Stimulated activated CD4-positive, alpha-beta T cell treated with anti-CD3 and anti-CD28 coated beads, Interleukin-4, amount 100 ng/mL, for 4 hours (primary cell): ENCODE results near the gene SYT9.

Source experiments
- DNase-seq, 2 experiments: peaks; one replicate each; pipeline ENCODE4 v3.0.0-alpha.2; 2020

SYT9 gene

DNA sequence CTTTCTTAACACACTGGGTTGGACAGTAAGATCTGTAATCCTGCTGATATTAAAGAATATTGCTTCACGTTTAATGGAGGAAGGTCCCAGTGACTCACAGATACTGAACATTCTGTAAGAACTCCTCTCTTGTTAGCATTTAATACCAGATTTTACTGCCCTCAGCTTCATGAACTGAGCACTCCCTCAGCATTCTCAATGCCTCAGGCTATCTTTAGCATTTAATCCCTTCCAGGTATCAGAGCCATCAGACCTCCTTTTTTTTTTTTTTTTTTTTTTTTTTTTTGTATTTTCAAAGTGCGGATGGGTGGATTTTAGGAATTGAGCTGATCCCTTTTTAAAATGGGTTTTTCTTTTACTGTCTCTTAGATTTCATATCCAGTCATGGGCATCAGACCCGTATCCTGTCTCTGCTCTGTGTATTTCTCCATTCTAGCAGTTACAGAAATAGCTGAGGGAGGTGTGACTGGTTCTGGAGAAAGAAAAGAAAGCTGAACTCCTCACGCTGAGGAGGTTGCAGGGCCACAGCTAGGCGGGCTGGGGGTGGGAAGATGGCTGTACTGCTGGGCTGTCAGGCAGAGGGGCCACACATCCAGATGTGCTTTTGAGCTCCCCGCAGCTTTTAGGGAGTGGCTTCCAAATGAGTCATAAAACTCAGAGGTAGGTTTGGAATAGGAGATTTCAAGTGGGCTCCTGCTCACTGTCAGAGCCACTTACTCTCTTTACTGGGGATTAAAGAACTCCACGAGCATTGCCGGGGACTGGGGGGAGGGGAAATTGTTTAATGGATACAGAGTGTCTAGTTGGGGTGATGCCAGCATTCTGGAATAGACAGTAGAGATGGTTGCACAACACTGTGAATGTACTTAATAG lies 97.0 kb downstream of the SYT9 start:
- no peak for DNase-seq

- DNase-seq, result no peak
These were observed 99.5 kb downstream of the SYT9 start for GRCh38 chr11:7351228-7351627.

DNA sequence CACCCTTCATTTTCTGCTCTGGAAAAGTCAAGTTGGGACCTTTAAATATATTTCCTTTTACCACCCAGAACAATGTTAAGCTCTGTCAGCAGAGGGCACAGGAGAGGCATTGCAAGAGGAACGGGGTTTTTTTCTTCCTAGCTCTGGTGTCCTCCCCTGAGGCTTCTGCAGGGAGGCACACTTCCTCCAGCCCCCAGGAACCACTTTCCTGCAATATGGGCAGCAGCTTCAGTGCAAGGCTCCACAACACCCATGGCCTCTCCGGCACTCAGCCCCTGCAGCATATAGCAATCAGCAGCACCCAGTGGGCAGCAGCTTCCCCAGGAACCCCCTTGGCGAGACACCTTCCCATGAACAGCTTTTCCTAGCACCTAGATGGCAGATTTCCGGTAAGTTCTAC lies 101.4 kb downstream of the SYT9 start:
- DNase-seq, result no peak

DNA sequence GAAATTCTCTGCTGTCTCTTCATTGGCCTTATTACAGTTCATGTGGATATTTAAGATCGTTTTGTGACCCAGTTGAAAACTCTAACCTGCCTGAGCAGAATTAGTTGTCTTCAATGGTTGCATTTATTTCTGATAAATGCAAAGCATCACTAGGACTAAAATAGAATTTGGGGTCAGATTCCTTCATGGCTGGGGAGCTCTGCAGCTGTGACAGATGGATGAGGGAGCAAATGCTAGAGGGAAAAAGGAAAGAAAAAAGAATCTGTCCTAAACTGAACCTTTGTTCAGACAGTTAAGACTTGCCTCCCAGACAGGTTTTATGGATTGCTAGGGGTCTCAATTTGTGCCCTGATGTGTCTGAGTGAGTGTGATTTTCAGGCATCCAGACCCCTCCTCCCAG lies 113.0 kb downstream of the SYT9 start:
- DNase-seq, result no peak

DNA sequence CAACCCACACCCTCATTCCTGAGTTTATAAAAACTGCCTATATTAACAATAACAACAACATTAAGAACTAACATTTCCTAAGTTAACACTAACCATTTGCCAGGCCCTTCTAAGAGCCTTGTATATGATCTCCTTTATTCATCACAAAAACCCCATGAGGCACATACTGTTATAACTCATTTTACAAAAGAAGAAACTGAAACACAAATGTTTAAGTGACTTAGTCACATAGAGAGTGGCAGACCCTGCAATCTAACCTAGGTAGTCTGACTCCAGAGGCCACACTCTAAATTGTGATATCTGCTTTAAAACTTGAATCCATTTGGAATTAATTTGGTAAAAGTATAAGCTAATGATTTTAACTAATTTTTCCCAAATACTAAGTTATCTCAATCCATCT lies 116.1 kb downstream of the SYT9 start:
- DNase-seq, result no peak

- DNase-seq, result no peak
These were observed 124.7 kb downstream of the SYT9 start for GRCh38 chr11:7376386-7376785.

DNA sequence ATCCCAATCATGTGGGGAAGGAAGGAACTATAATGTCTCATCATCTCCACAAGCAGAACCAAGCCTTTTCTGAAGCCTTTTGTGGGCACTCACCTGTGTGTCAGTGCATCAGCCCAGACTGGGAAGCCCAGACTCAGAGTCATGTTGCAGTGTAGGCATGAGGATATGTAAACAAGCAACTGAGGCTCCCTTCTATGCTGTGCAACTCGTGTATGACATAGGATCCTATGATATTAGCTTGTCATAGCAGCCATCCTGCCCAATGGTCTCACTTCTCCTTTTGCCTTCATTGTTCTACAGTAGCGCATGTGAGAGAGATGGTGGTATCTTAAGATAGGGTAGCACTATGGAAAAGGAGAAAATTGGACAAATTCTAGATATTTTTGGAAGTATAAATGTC lies 130.2 kb downstream of the SYT9 start:
- no peak for DNase-seq

DNA sequence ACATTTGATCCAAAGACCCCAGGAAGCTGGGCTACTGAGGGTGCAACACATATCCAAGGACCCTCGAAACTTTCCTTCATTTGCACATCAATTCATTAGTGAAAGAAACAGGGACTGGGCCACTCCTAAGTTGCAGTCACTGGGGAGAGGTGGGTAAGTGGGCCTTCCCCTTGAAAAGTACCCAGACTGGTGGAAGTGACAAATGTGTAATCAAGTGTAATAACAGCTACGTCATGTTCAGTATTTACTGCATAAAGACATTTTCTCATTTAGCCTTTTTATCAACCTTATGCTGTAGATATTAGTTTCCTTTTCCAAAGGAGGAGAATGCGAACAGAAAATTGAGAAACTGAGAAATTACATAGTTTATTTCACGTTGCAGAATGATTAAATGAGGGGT lies 131.7 kb downstream of the SYT9 start:
- DNase-seq, result no peak

DNA sequence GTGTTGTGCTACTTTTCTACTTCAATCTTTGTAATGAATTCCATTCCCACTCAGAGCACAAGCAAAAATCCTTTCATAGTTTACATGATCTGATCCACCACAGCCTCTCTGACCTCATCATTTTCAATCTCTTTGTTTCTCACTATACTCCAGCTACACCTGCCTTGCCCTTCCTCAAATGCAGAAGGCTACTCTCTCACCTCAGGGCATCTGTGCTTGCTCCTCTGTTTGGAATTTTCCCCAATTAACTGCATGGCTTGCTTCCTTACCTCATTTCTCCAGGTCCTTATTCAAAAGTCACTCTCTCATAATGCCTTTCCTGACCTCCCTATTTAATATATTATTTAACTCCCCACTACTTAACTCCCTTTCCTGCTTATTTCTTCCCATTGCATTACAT lies 133.0 kb downstream of the SYT9 start:
- no peak for DNase-seq

GRCh38 chr11:7385532-7385931 lies 133.8 kb downstream of the SYT9 start:
- no peak for DNase-seq

DNA sequence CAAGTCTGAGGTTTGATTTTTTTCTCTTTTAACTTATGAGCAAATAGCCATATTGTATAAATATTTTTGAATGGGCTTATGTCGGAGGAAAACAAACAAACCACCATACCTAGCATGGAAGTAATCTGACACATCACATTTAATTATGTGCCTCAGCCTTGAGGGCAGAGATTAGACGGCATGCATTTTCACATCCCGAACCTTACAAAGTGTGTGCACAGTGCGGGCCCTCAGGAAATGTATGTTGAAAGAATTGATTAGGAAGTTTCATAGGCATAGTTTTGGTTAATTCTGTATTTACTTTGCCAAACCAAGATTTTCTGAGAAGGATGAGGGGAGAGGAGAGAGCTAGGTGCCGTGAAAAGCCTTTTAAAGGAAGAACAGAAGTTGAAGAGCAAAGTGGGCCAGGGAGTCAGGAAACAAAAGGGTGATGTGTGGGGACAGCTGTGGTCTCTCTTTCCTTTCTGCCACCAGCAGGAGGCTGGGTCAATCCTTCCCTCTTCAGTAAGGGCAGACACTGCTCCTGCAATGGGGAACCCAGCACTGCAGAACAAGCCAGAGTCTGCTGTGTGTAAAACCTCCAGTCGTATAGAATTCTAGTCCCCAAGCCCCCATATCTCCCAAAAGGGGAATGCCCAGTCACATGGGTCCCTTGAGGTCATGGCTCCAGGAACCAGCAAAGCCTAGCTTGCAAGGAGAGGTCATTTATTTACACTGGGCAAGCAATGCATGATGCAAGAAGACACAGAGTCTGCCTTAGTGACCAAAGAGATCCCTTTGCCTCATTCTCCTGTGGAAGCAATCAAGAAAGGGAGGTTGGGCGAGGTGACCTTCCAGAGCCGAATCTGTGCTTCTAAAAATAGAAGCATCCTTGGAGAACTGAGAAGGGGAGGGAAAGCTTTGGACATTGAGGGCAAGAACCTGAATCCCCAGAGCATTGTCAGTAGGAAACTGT lies 162.5 kb downstream of the SYT9 start:
- DNase-seq, result no peak

GRCh38 chr11:7414973-7415817 lies 163.5 kb downstream of the SYT9 start:
- no peak for DNase-seq

DNA sequence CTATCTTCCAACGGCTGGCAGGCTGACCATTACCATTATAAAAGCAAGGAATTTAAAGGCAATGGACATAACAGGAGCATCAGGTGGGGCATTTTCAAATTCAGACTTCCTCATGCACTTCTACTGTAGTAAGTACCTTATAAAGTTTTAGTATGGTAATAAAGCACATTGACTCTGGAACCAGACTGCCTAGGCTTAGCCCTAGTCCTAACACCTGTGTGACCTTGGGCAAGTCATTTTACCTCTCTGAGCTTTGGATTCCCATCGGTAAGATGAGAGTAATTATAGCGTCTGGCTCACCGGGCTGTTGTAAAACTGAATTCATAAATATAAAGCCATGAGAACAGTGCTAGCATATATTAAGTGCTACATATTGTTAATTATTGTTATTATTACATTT lies 164.4 kb downstream of the SYT9 start:
- no peak for DNase-seq

DNA sequence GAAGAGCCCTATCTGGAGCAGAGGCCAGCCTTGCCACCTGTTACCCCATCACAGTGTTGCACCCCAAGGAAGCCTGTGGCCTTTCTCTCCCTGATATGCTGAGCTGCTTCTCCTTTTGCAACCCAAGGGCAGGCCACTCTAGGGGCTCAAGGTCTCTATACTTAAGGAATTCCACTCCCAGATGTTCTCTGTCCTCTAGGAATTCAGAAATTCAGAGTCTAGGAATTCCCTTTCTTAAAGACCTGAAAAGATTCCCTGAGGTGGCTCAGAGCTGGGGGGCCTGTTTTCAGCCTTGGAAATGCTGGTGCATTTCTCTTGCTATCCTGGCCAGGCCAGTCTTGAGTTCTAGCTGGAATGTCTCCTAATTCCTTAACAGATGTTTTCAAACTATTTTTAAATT lies 165.6 kb downstream of the SYT9 start:
- DNase-seq, result no peak

- DNase-seq, result no peak
These were observed 166.4 kb downstream of the SYT9 start for GRCh38 chr11:7418061-7418460.

GRCh38 chr11:7418906-7419305 lies 167.2 kb downstream of the SYT9 start:
- DNase-seq, result no peak

- DNase-seq, result no peak
These were observed 169.4 kb downstream of the SYT9 start for GRCh38 chr11:7421136-7421535.

- no peak for DNase-seq
These were observed 171.0 kb downstream of the SYT9 start for GRCh38 chr11:7422544-7423331.

DNA sequence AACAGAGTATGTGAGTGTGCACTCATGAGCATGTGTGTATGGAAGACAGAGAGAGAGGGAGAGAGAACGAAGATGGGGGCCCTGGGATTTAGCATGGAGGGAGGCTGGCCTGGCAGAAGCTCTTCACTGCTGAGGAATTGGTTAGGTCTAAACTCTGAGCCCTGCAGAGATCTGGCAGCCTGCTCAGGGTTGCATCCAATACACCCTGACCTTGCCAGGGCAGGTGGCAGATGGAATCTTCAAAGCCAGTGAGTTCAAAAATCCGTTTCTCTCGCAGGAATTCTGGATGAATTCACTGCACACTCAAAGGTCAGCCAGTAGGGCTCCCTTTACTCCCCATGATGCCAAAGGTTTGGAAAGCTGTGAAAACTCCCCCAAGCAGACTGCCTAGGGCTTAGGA lies 172.2 kb downstream of the SYT9 start:
- no peak for DNase-seq

DNA sequence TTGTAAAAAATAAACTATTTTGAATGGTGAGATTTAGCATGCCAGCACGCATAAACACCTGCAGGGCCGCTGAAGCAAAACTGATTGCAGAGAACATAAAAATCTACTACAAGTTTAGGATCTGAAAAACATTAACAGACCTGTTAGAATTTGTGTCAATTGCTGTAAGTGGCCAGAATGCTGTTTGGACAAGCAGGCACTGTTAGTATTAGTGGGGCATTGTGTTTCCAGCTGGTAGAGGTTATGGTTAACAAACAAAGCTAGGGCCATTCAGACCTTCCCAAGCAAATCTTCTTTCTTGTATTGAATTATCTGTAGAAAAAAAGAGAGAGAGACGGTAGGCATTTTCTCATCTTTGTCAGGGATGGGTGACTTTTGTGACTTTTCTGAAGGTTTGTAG lies 176.0 kb downstream of the SYT9 start:
- no peak for DNase-seq

DNA sequence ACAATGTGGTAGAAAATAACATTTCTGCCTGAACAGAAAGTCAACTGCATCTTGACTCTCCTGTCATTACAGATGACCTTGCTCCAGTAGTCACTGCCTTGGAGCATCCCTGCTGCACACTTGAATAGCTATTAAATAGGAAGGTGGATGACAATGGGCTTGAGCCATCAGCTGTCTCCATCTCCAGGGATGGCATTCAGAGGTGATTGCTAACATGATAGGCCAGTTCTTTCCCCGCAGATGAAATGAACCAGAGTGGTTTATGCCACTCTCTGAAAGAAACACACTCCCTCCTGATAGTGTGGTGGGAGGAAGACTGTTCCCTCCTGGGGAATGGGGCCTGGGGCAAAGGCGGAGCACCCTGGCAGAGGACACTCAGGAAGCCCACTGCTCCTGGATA lies 176.5 kb downstream of the SYT9 start:
- no peak for DNase-seq

- no peak for DNase-seq
These were observed 178.8 kb downstream of the SYT9 start for GRCh38 chr11:7430496-7430895.
